BJ (cell line): ENCODE measurements around the gene AIDA. TPM values are rescaled to one million over a fixed set of nuclear protein-coding genes. Genes with fewer than 3 reads are reported as not detected.

Experiments
- CTCF ChIA-PET: fragments of 350-600 bp; formaldehyde crosslinking; extraction: SDS; loops from one replicate; lab custom pipeline; 2021; ENCODE audit warnings: antibody characterized with exemption, inconsistent platforms; lab: Yijun Ruan, JAX
- POLR2A ChIA-PET: fragments of 300-600 bp; sonication (Branson Sonifier 250); formaldehyde crosslinking; extraction: SDS; loops from one replicate; lab custom pipeline; 2021; ENCODE audit warnings: antibody characterized with exemption; lab: Charles Lee
- DNase-seq: peaks from one replicate; pipeline ENCODE4 v3.0.0-alpha.2; 2011; ENCODE audit warnings: low read depth
- H3K27me3 ChIP-seq: 2 replicates; pipeline ENCODE4 v1.6.0; 2011; ENCODE audit warnings: low read length; ENCODE audit not compliant: control insufficient read depth, insufficient read depth
- H3K36me3 ChIP-seq: 2 replicates; pipeline ENCODE4 v1.5.1; 2011; ENCODE audit warnings: low read length; ENCODE audit not compliant: control insufficient read depth, insufficient read depth
- H3K4me3 ChIP-seq: 2 replicates; pipeline ENCODE4 v1.5.1; 2011; ENCODE audit warnings: low read depth, mild to moderate bottlenecking, control low read depth, low read length
- CTCF ChIP-seq: IDR thresholded peaks from 2 replicates; pipeline ENCODE4 v1.5.1; 2011; ENCODE audit warnings: low read depth, mild to moderate bottlenecking, control low read depth, inconsistent platforms, low read length, moderate library complexity; ENCODE audit not compliant: insufficient read depth
- polyA plus RNA-seq: library from polyadenylated mRNA; depleted of rRNA; stranded (reverse); fragments of >200 nt; gene quantifications from 2 replicates; pipeline ENCODE4 v1.2.3, GENCODE V29; 2011

The AIDA gene
- polyA plus RNA-seq, 1 experiment = 49.8 TPM

DNA sequence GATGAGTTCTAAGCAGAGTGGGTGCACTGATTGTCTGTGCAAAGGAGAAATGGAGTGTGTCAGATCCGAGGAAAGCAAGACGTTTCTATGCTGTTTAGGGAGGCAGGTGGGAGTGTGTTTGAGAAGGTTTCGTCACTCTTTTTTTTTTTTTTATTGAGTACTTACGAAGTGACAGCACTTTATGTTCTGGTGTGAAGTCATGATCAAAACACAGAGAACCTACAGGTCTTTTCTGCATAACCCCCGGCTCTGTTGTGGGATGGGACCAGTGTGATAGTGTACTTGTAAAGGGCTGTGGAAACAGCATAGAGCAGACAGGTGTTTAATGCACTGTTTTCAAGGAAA, 67.7 kb downstream of the AIDA start:
- Histone ChIP-seq H3K36me3 (no peaks in the 10 kb centered on the region), H3K4me3 (peak overlapping the region; percentile 96), H3K27me3 (no peaks in the 10 kb centered on the region)
- no peak for TF ChIP-seq CTCF
- POLR2A ChIA-PET = interaction anchor here (0.8 kb wide), 1 partner anchor 10 kb away, joined by 3 read pairs; no protein-coding TSS in a partner anchor
- DNase-seq = no peak
- CTCF ChIA-PET = interaction anchor here (1.1 to 1.7 kb wide), 3 partner anchors 10 to 179 kb away, joined by 3 to 5 read pairs (median 5); no protein-coding TSS in a partner anchor

DNA sequence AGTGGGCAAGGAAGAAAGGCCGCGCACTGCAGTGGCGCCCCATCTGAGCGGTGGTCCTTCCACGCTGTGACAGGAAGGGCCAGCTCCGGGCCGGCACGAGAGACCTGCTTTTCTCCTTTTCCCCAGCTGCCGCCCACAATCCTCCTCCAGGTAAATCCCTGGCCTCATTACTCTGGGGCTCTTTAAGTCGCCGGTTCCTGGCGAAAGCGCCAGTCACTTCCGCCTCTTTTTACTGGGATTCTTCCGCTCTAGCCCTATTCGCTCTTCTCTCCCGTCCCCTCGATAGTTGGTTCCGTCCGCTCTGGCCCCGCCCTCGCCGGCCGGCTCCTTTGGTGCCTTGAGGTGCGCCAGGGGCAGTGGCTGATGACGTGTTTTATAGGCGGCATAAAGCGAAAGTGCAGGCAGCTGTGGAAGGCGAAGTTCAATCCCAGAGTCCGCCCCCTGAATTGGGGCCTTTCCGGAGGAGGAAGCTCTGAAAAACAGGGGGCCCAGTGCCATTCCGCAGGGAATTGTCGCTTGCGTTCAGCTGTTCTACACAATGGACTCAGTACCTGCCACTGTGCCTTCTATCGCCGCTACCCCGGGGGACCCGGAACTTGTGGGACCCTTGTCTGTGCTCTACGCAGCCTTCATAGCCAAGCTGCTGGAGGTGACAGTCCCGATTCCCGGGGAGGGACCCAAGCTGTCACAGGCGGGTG, 68.2 kb downstream of the AIDA start:
- POLR2A ChIA-PET = interaction anchor here (0.8 kb wide), 1 partner anchor 10 kb away, joined by 3 read pairs; no protein-coding TSS in a partner anchor
- DNase-seq = peak; percentile 88
- Histone ChIP-seq H3K4me3 (peak overlapping the region; percentile 96), H3K36me3 (no peaks in the 10 kb centered on the region), H3K27me3 (no peaks in the 10 kb centered on the region)
- CTCF ChIA-PET = interaction anchor here (1.0 to 1.7 kb wide), 3 partner anchors 9 to 179 kb away, joined by 3 to 5 read pairs (median 5); no protein-coding TSS in a partner anchor
- TF ChIP-seq CTCF = no peak

DNA sequence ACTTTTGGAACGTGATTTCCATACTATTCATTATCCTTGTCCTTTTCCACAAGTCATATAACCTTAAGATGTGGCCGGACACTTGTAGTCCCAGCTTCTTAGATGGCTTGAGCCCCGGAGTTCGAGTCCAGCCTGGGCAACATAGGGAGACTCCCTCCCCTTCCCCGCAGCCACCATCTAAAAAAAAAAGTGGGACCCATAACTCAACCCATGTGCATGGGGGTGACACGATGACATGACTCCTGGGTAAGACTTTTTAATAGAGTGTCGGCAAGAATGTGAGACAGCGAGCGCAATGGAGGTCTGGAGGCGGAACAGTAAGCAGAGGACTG, 68.7 kb downstream of the AIDA start:
- ChIA-PET CTCF (interaction anchor here (1.0 to 1.1 kb wide), 2 partner anchors 23 to 178 kb away, joined by 3 to 5 read pairs; no protein-coding TSS in a partner anchor), POLR2A (no interaction called here)
- DNase-seq = no peak
- Histone ChIP-seq H3K4me3 (peak overlapping the region; percentile 96), H3K27me3 (no peaks in the 10 kb centered on the region), H3K36me3 (no peaks in the 10 kb centered on the region)
- TF ChIP-seq CTCF = no peak

DNA sequence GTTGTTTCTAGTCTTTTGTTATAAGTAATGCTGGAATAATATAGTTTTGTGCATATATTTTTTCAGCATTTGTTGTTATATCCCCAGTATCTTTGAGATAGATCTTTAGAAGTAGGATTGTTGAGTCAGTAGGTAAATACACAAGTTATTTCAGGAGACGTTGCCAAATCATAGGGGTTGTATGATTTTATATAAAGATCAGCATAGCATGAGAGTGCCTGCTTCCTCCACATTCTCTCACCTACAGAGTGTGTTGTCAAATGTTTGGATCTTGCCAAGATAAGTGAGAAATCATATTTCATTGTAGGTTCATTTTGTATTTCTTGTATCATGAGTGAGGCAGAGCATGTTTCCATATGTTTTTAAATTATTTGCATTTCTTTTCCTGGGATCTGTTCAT, 69.8 kb downstream of the AIDA start:
- H3K4me3 ChIP-seq = no peak overlapping the region
- H3K27me3 ChIP-seq = no peaks in the 10 kb centered on the region
- ChIA-PET POLR2A (no interaction called here), CTCF (no interaction called here)
- peaks cover 2% of the 10 kb centered on the region for H3K36me3 ChIP-seq
- no peak for DNase-seq
- no peak for TF ChIP-seq CTCF

DNA sequence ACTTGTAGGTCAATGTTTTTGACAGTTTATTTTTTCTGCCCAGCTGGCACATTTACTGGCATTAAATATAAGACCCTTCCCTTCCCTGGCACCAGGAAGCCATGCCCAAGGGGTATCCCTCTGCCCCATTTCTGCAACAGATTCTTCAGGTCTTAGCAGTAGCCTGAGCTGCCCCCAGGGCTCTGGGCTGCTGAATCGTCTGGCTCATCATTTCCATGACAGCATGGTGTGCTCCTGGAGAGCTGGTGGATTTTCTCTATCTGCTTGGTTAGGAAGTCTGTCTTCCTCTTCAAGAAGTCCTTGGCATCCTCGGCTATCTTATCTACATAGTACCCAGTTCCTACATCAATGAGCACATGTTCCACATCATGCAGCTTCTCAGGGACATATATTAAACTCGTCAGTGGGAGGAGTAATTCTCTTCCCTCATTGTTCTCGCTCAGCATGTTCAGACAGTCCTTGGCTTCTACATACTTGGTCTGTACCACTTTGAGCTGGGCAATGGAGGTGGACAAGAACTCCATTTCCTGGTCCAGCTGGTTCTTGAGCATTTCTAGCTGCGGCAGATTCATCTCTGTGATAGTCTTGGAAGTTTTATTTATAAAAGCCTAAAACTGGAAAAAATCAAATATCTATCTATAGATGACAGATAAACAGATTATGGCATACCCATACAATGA, 70.9 kb downstream of the AIDA start:
- no peak for TF ChIP-seq CTCF
- ChIA-PET CTCF (interaction anchor here (1.5 to 1.7 kb wide), 3 partner anchors 176 to 187 kb away, joined by 5 to 8 read pairs (median 5); no protein-coding TSS in a partner anchor), POLR2A (no interaction called here)
- Histone ChIP-seq H3K36me3 (peaks cover 2% of the 10 kb centered on the region), H3K27me3 (no peaks in the 10 kb centered on the region), H3K4me3 (no peak overlapping the region)
- no peak for DNase-seq
